GM12891 (cell line): ENCODE data around the gene PARD6A.

Experiments
- PAX5 ChIP-seq: IDR thresholded peaks from 2 replicates; pipeline ENCODE4 v1.6.1; 2011; ENCODE audit warnings: low read length, moderate library complexity, mild to moderate bottlenecking; ENCODE audit not compliant: insufficient read depth, severe bottlenecking
- POLR2A ChIP-seq: IDR thresholded peaks from 2 replicates; pipeline ENCODE4 v1.6.1; 2011; ENCODE audit warnings: low read depth, low read length, control low read depth
- POLR2AphosphoS5 ChIP-seq: IDR thresholded peaks from 2 replicates; pipeline ENCODE4 v1.6.1; 2011; ENCODE audit warnings: low read depth, low read length, control low read depth
- POU2F2 ChIP-seq: IDR thresholded peaks from 2 replicates; pipeline ENCODE4 v1.6.1; 2011; ENCODE audit warnings: low read depth, mild to moderate bottlenecking, control low read depth, low read length, moderate library complexity
- SPI1 ChIP-seq: IDR thresholded peaks from 2 replicates; pipeline ENCODE4 v1.6.1; 2011; ENCODE audit warnings: low read depth, low read length, control low read depth
- TAF1 ChIP-seq: IDR thresholded peaks from 2 replicates; pipeline ENCODE4 v1.6.1; 2011; ENCODE audit warnings: low read depth, low read length, control low read depth

DNA sequence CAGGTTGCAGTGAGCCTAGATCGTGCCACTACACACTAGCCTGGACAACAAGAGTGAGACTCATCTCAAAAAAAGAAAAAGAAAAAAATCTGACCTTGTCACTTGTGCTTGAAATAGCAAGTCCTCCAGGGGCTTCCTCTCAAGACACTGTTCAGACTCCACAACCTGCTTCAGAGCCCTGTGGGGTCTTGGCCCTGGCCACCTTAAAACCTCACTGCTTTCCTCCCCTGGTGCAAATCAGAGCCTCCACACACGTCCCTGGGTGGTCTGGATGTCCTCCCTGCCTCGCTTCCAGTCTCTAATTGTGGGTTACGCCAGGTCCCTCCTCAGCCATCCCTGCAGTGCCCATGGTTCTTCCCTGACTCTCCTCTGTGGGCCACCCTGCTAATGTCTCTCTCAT is 5.4 kb upstream of the PARD6A start:
- TF ChIP-seq POLR2A (no peak), TAF1 (no peak), POLR2AphosphoS5 (no peak), SPI1 (no peak), PAX5 (no peak), POU2F2 (0 out of 2 replicates have a peak, but pooled peaks have one; percentile 27)
